ENCODE data around the gene FAAP20.

- TF ChIP-seq CTCF (IDR thresholded peaks at IDR 0.05): peak; percentile 60
- no peak for TF ChIP-seq POLR2A (IDR thresholded peaks at IDR 0.05; ENCODE audit: low read length)
- no peak; the same call in 1 of the 2 replicates for TF ChIP-seq MAX (IDR thresholded peaks at IDR 0.05)
- no peak for TF ChIP-seq NFE2L2 (conservative IDR thresholded peaks at IDR 0.05; ENCODE audit: low read length)
- TF ChIP-seq EP300 (IDR thresholded peaks at IDR 0.05): no peak
These were observed 20.1 kb downstream of the FAAP20 start for GRCh38 chr1:2174348-2175054.
